ENCODE results near the gene FAM131A. TPM values are rescaled to one million over a fixed set of nuclear protein-coding genes. Genes with fewer than 3 reads are reported as not detected.

The FAM131A gene
- total RNA-seq, 1 donor from 2014 or later = 9.4 TPM

DNA sequence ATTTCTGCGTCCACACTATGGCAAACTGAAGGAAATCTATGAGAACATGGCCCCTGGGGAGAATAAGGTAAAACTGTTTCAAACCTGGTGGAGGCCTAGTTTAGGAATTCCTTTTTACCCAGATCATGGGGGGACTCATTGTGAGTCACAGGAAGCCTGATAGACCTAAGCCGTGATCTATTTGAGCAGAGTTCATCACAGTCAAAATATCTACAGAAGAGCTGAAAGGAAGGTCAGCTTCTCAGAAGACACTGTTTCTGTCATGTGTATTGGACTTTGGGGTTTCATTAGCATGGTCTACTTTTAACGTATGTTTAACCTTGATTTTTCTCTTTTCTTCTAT, 37.1 kb upstream of the FAM131A start:
- Histone ChIP-seq H3K36me3 (ENCODE audit: control insufficient read depth in 3 of 3, insufficient read depth in 3 of 3, low read length in 3 of 3) (peaks cover 45 to 55% (median 47%) of the 10 kb centered on the region in 3 donors), H3K9ac (ENCODE audit: low read depth in 1 of 3, low read length in 3 of 3) (peak overlapping the region; percentile 88 to 93 (median 88)), H3K4me1 (ENCODE audit: control insufficient read depth in 3 of 3, insufficient read depth in 3 of 3, low read length in 3 of 3) (peaks cover 9 to 20% (median 11%) of the 10 kb centered on the region in 3 donors), H3K9me3 (ENCODE audit: control insufficient read depth in 3 of 3, low read length in 3 of 3) (no peaks in the 10 kb centered on the region), H3K27ac (ENCODE audit: low read depth, low read length) (no peak overlapping the region), H3K4me3 (ENCODE audit: low read length in 3 of 3) (peak overlapping the region; percentile 85 to 95 (median 93)), H3K27me3 (ENCODE audit: control insufficient read depth in 3 of 3, insufficient read depth in 3 of 3, low read length in 3 of 3) (no peaks in the 10 kb centered on the region)

DNA sequence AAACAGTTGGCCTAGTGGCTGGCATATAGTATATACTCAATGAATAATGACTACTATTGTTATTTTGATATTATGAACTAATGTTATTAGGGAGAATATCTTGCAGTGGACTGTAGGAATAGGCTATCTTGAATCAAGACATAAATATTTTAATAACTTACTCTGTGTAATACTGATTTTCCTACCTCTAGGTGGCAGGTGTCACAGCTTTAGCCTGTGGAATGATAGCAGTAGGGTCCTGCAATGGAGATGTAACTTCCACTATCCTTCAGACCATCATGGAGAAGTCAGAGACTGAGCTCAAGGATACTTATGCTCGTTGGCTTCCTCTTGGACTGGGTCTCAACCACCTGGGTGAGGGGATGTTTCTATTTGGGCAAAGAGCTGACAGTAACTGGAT, 31.8 kb upstream of the FAM131A start:
- Histone ChIP-seq H3K27ac (ENCODE audit: low read depth, low read length) (no peak overlapping the region), H3K9ac (ENCODE audit: low read depth in 1 of 3, low read length in 3 of 3) (no peak overlapping the region), H3K36me3 (ENCODE audit: control insufficient read depth in 3 of 3, insufficient read depth in 3 of 3, low read length in 3 of 3) (peaks cover 76 to 85% (median 79%) of the 10 kb centered on the region in 3 donors)

DNA sequence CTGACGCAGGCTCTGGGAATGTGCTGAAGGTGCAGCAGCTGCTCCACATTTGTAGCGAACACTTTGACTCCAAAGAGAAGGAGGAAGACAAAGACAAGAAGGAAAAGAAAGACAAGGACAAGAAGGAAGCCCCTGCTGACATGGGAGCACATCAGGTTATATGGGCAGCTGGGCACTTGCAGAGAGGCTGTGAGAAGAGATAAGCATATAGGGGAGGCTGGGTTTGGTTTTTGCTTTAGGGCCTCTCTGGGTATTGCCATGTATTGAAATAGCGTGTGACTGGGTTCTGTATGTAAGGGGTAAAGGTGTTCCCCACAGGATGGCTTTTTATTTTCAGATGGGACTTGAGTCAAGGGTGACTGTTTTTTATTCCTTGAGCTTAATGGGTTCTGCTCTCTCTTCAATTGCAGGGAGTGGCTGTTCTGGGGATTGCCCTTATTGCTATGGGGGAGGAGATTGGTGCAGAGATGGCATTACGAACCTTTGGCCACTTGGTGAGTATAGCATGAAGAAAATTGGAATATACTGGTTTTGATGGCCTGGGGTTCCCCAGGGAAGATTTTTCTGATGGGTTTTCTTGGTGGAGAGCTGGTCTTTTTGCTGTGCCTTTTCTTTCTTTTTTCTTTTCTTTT, 30.9 kb upstream of the FAM131A start:
- H3K27me3 ChIP-seq (ENCODE audit: control insufficient read depth in 3 of 3, insufficient read depth in 3 of 3, low read length in 3 of 3) = no peaks in the 10 kb centered on the region
- H3K4me3 ChIP-seq (ENCODE audit: low read length in 3 of 3) = no peak overlapping the region
- H3K4me1 ChIP-seq (ENCODE audit: control insufficient read depth in 3 of 3, insufficient read depth in 3 of 3, low read length in 3 of 3) = peaks cover 0 to 4% (median 0%) of the 10 kb centered on the region in 3 donors
- no peak overlapping the region for H3K27ac ChIP-seq (ENCODE audit: low read depth, low read length)
- H3K9me3 ChIP-seq (ENCODE audit: control insufficient read depth in 3 of 3, low read length in 3 of 3) = no peaks in the 10 kb centered on the region
- peaks cover 69 to 78% (median 71%) of the 10 kb centered on the region in 3 donors for H3K36me3 ChIP-seq (ENCODE audit: control insufficient read depth in 3 of 3, insufficient read depth in 3 of 3, low read length in 3 of 3)
- no peak overlapping the region for H3K9ac ChIP-seq (ENCODE audit: low read depth in 1 of 3, low read length in 3 of 3)

More for the DNA sequence above, 31.8 kb upstream of the FAM131A start:
- Histone ChIP-seq H3K4me1 (ENCODE audit: control insufficient read depth in 3 of 3, insufficient read depth in 3 of 3, low read length in 3 of 3) (peaks cover 0 to 6% (median 2%) of the 10 kb centered on the region in 3 donors), H3K4me3 (ENCODE audit: low read length in 3 of 3) (no peak overlapping the region), H3K9me3 (ENCODE audit: control insufficient read depth in 3 of 3, low read length in 3 of 3) (no peaks in the 10 kb centered on the region), H3K27me3 (ENCODE audit: control insufficient read depth in 3 of 3, insufficient read depth in 3 of 3, low read length in 3 of 3) (no peaks in the 10 kb centered on the region)

DNA sequence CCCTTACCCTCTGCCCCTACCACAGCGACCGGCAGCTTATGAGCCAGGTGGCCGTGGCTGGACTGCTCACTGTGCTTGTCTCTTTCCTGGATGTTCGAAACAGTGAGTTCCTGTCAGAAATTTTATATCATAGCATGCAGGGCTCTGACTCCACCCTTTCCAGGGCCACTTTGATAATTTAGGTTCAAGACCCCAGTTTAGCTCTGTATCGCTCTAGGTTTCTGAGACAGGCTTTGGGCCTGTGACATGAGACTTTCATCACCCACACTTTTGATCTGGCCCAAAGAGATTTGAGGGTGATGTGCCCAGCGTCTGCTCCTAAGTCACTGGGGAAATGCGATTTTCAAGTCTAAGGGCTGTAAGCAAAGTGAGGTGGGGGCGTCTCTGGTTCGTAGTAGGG, 29.5 kb upstream of the FAM131A start:
- H3K4me3 ChIP-seq (ENCODE audit: low read length in 3 of 3) = no peak overlapping the region
- H3K9ac ChIP-seq (ENCODE audit: low read depth in 1 of 3, low read length in 3 of 3) = no peak overlapping the region
- H3K27ac ChIP-seq (ENCODE audit: low read depth, low read length) = no peak overlapping the region
- H3K4me1 ChIP-seq (ENCODE audit: control insufficient read depth in 3 of 3, insufficient read depth in 3 of 3, low read length in 3 of 3) = no peaks in the 10 kb centered on the region
- H3K36me3 ChIP-seq (ENCODE audit: control insufficient read depth in 3 of 3, insufficient read depth in 3 of 3, low read length in 3 of 3) = peaks cover 55 to 64% (median 56%) of the 10 kb centered on the region in 3 donors
- H3K9me3 ChIP-seq (ENCODE audit: control insufficient read depth in 3 of 3, low read length in 3 of 3) = no peaks in the 10 kb centered on the region
- no peaks in the 10 kb centered on the region for H3K27me3 ChIP-seq (ENCODE audit: control insufficient read depth in 3 of 3, insufficient read depth in 3 of 3, low read length in 3 of 3)

DNA sequence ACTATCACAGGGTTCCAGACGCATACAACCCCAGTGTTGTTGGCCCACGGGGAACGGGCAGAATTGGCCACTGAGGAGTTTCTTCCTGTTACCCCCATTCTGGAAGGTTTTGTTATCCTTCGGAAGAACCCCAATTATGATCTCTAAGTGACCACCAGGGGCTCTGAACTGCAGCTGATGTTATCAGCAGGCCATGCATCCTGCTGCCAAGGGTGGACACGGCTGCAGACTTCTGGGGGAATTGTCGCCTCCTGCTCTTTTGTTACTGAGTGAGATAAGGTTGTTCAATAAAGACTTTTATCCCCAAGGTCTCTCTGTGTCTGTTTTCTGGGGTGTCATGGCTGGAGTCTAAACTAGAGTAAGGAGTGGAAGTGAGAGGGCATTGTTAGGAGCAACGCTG, 28.7 kb upstream of the FAM131A start:
- no peak overlapping the region for H3K27ac ChIP-seq (ENCODE audit: low read depth, low read length)
- peaks cover 47 to 55% (median 48%) of the 10 kb centered on the region in 3 donors for H3K36me3 ChIP-seq (ENCODE audit: control insufficient read depth in 3 of 3, insufficient read depth in 3 of 3, low read length in 3 of 3)
- peaks cover 0 to 1% (median 0%) of the 10 kb centered on the region in 3 donors for H3K4me1 ChIP-seq (ENCODE audit: control insufficient read depth in 3 of 3, insufficient read depth in 3 of 3, low read length in 3 of 3)
- no peak overlapping the region for H3K9ac ChIP-seq (ENCODE audit: low read depth in 1 of 3, low read length in 3 of 3)
- no peaks in the 10 kb centered on the region for H3K27me3 ChIP-seq (ENCODE audit: control insufficient read depth in 3 of 3, insufficient read depth in 3 of 3, low read length in 3 of 3)
- H3K9me3 ChIP-seq (ENCODE audit: control insufficient read depth in 3 of 3, low read length in 3 of 3) = no peaks in the 10 kb centered on the region
- no peak overlapping the region for H3K4me3 ChIP-seq (ENCODE audit: low read length in 3 of 3)

DNA sequence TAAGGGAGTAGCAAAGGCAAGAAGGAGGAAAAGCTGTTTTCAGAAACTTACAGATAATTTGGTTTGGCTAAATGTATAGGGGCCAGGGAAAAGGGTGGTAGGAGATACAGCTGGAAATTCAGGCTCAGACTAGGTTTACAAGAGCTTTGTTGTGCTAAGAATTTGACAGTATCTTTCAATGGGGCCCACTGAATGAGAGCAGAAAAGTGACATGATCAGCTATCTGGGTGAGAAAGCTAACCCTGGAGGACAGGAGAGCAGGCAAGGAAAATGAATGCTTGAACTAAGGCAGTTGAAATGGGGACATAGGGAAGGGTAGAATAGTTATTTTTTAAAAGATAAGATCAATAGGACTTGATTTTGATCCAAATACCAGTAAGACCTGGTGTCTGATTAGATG, 25.8 kb upstream of the FAM131A start:
- Histone ChIP-seq H3K27ac (ENCODE audit: low read depth, low read length) (no peak overlapping the region), H3K9me3 (ENCODE audit: control insufficient read depth in 3 of 3, low read length in 3 of 3) (no peaks in the 10 kb centered on the region), H3K4me3 (ENCODE audit: low read length in 3 of 3) (no peak overlapping the region), H3K27me3 (ENCODE audit: control insufficient read depth in 3 of 3, insufficient read depth in 3 of 3, low read length in 3 of 3) (no peaks in the 10 kb centered on the region), H3K9ac (ENCODE audit: low read depth in 1 of 3, low read length in 3 of 3) (no peak overlapping the region), H3K4me1 (ENCODE audit: control insufficient read depth in 3 of 3, insufficient read depth in 3 of 3, low read length in 3 of 3) (peaks cover 12 to 13% (median 12%) of the 10 kb centered on the region in 3 donors), H3K36me3 (ENCODE audit: control insufficient read depth in 3 of 3, insufficient read depth in 3 of 3, low read length in 3 of 3) (peaks cover 26 to 27% (median 27%) of the 10 kb centered on the region in 3 donors)

DNA sequence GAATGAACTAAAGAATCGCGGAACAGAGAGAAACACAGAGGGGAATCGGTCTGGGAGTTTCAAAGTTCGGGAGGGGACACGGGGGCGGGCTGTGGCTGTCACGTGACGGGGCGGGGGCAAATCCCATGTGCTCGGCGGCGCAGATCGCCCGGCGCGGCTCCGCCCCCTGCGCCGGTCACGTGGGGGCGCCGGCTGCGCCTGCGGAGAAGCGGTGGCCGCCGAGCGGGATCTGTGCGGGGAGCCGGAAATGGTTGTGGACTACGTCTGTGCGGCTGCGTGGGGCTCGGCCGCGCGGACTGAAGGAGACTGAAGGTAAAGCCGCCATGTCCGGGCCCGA, 23.1 kb upstream of the FAM131A start, which contains the start of gene EIF4G1:
Gene EIF4G1 (plus strand): TSS at position 244 of the 337 bp plus-strand sequence. CDS start 1,191 bp downstream, outside the sequence.
- Histone ChIP-seq H3K27ac (ENCODE audit: low read depth, low read length) (peak within 1 kb of the TSS; percentile 97), H3K9ac (ENCODE audit: low read depth in 1 of 3, low read length in 3 of 3) (peak within 1 kb of the TSS; percentile 82 to 96 (median 93)), H3K27me3 (ENCODE audit: control insufficient read depth in 3 of 3, insufficient read depth in 3 of 3, low read length in 3 of 3) (no peaks in the 10 kb centered on the region), H3K36me3 (ENCODE audit: control insufficient read depth in 3 of 3, insufficient read depth in 3 of 3, low read length in 3 of 3) (peaks cover 0 to 19% (median 11%) of the 10 kb centered on the region in 3 donors), H3K4me3 (ENCODE audit: low read length in 3 of 3) (peak within 1 kb of the TSS; percentile 72 to 93 (median 88)), H3K4me1 (ENCODE audit: control insufficient read depth in 3 of 3, insufficient read depth in 3 of 3, low read length in 3 of 3) (peaks cover 34 to 39% (median 35%) of the 10 kb centered on the region in 3 donors), H3K9me3 (ENCODE audit: control insufficient read depth in 3 of 3, low read length in 3 of 3) (no peaks in the 10 kb centered on the region)

DNA sequence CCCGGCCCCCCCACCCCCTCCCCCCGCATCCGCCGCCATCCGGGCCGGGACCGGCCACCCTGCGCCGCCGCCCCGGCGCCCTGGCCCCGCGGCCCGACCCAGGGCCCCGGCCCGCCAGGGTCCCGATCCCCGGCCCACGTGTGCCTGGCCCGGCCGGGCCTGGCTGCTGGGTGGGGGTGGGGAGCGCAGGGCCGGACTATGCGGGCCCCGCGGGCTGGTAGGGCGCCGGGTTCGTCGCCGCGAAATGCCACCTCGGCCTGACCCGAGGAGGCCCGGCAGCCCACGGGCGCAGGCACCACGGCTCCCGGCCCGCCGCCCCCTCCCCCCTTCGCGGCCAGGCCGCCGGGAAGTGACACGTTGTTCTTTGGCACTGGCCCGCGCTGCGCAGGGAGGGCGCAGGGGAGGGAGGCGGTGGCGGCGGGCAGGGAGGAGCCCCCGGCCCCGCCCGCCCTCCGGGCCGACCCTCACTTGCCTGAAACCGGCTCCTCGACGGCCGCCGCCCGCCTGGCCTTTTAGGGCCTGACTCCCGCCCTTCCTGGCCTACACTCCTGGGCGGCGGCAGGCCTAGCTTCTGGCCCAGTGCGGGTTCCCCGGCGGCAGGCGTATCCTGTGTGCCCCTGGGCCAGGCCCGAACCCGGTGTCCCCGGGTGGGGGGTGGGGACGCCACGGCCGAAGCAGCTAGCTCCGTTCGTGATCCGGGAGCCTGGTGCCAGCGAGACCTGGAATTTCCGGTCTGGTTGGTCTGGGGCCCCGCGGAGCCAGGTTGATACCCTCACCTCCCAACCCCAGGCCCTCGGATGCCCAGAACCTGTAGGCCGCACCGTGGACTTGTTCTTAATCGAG, 22.5 kb upstream of the FAM131A start:
- Histone ChIP-seq H3K9me3 (ENCODE audit: control insufficient read depth in 3 of 3, low read length in 3 of 3) (no peaks in the 10 kb centered on the region), H3K4me1 (ENCODE audit: control insufficient read depth in 3 of 3, insufficient read depth in 3 of 3, low read length in 3 of 3) (peaks cover 40 to 45% (median 41%) of the 10 kb centered on the region in 3 donors), H3K27me3 (ENCODE audit: control insufficient read depth in 3 of 3, insufficient read depth in 3 of 3, low read length in 3 of 3) (no peaks in the 10 kb centered on the region), H3K4me3 (ENCODE audit: low read length in 3 of 3) (peak overlapping the region; percentile 72 to 93 (median 88)), H3K36me3 (ENCODE audit: control insufficient read depth in 3 of 3, insufficient read depth in 3 of 3, low read length in 3 of 3) (peaks cover 0 to 19% (median 11%) of the 10 kb centered on the region in 3 donors), H3K27ac (ENCODE audit: low read depth, low read length) (peak overlapping the region; percentile 97), H3K9ac (ENCODE audit: low read depth in 1 of 3, low read length in 3 of 3) (peak overlapping the region; percentile 82 to 96 (median 93))

DNA sequence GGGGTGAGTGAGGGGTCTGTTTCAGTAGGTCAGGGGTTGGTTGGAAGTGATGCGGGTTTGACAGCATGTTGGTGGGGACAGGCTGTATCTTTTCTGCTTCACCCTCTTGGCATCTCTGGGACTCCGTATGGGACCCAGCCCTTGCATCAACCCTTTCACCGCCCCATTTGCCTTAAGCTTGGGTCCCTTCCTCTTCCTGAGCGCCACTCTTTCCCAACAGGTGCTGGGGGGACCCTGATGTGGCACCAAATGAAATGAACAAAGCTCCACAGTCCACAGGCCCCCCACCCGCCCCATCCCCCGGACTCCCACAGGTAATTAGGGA, 21.9 kb upstream of the FAM131A start:
- peak overlapping the region; percentile 82 to 96 (median 93) for H3K9ac ChIP-seq (ENCODE audit: low read depth in 1 of 3, low read length in 3 of 3)
- peaks cover 43 to 49% (median 45%) of the 10 kb centered on the region in 3 donors for H3K4me1 ChIP-seq (ENCODE audit: control insufficient read depth in 3 of 3, insufficient read depth in 3 of 3, low read length in 3 of 3)

More for the DNA sequence above, 21.9 kb upstream of the FAM131A start:
- Histone ChIP-seq H3K9me3 (ENCODE audit: control insufficient read depth in 3 of 3, low read length in 3 of 3) (no peaks in the 10 kb centered on the region), H3K36me3 (ENCODE audit: control insufficient read depth in 3 of 3, insufficient read depth in 3 of 3, low read length in 3 of 3) (peaks cover 0 to 20% (median 15%) of the 10 kb centered on the region in 3 donors), H3K27me3 (ENCODE audit: control insufficient read depth in 3 of 3, insufficient read depth in 3 of 3, low read length in 3 of 3) (no peaks in the 10 kb centered on the region), H3K27ac (ENCODE audit: low read depth, low read length) (peak overlapping the region; percentile 97), H3K4me3 (ENCODE audit: low read length in 3 of 3) (peak overlapping the region; percentile 72 to 93 (median 88))
